HG02970 (cell line): ENCODE measurements around the gene CPA5.
"Not testable (repeated sequence)": the region's sequence is repeated elsewhere in the genome, so short reads cannot be mapped to it uniquely, and the experiment has no call there.

Source experiments
- ATAC-seq: cut with Tn5 transposase; IDR thresholded peaks from one replicate; pipeline ENCODE4 v1.9.1; 2021; ENCODE audit warnings: mild to moderate bottlenecking, moderate library complexity, moderate number of reproducible peaks; ENCODE audit not compliant: unreplicated experiment, low FRiP score

The CPA5 gene, protein sequence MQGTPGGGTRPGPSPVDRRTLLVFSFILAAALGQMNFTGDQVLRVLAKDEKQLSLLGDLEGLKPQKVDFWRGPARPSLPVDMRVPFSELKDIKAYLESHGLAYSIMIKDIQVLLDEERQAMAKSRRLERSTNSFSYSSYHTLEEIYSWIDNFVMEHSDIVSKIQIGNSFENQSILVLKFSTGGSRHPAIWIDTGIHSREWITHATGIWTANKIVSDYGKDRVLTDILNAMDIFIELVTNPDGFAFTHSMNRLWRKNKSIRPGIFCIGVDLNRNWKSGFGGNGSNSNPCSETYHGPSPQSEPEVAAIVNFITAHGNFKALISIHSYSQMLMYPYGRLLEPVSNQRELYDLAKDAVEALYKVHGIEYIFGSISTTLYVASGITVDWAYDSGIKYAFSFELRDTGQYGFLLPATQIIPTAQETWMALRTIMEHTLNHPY

DNA sequence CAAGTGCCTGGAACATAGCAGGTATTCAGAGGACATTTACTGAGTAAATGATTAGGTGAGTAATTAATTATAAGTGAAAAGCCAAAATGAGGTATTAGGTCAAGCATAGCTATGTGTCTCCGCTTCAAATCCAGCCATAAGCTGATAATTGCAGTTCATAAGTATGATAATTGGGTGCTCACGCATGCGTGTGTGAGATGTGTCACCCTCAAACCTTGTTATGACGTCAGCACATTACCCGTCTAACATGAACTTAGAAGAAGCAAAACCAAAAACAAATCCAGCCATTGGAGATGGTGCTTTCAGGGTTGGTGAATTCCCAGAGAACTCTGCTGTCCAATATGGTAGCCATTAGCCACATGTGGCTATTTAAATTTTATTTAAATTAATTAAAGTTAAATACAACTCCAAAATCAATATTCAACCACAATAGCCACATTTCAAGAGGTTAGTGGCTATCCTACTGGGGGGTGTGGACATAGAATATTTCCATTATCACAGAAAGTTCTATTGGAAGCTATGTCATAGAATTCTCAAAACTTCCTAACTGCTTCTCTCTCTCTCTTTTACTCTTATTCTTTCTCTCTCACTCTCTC, at the start of gene CPA5:
CPA5 (plus strand) TSS at position 546 of the 596 bp plus-strand sequence. CDS start 1,670 bp downstream, outside the sequence.
- ATAC-seq: no peak

DNA sequence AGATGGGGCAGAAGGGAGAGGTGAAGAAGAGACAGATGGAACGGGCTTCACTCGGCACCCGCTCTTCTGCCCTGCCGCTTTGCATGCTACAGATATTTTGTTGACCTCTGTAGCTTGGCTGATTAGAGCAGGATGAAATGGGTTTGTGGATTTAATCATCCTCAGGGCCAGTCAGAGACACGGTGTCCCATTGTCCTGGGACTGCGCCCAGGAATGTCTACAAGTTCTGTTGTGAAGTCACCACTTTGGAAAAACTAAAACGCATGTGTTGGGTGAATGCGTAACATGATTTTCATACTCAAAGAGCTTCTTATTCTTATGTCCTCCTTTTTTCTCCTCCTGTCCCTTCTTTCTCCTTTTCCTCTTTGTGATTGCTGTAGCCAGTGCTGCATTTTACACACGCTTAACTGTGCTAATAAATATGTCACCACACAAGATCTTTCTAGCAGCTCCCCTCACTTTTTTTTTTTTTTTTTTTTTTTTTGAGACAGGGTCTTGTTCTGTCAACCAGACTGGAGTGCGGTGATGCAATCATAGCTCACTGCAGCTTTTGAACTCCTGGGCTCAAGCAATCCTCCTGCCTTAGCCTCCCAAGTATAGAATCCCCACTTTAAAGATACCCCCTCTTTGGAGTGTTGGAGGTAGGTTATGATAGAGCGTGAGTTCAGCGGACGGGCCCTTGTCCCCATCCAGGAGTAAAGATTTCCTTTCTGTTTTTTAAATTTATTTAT, 48.2 kb upstream of the CPA5 start:
- ATAC-seq: no peak

DNA sequence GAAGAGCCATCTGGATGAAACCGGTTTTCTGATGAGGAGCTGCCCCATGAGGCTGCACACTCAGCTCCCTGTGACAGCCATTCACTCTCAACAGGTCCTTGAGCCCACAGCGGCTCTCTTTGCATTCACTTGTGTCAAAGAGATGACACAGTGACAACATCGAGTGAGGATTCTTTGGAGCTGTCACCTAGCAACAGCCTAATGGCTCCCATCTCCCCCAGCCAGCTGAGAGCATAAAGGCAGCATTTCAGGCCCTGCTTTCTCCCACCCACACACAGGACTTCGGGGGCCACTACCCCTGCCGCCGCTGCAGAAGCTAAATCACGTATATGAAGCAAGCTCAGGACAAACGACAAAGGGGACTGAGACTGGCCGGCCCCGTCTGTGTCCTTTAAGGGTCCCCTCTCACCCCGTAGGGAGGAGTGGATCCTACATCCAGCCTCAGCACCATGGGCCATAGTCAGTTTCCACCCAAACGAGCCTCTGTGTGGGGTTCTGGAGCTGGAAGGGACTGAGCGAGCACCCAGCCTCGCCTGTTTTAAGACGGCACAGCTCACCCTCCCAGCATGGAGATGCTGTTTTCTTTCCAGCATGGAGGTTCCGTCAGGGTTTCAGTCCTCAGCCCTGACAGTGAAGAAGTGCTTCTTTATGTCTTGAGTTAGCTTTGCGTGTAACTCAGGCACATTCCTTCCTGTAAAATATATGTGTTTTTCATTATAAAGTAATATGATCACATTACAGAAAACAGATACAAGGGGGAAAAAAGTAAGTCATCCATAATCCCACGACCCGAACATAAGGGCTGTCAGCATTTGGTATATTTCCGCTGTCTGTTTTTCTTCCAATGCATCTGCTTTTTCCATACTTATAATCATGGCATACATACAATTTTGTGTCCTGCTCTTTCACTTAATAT, 46.7 kb upstream of the CPA5 start:
- ATAC-seq: no peak

DNA sequence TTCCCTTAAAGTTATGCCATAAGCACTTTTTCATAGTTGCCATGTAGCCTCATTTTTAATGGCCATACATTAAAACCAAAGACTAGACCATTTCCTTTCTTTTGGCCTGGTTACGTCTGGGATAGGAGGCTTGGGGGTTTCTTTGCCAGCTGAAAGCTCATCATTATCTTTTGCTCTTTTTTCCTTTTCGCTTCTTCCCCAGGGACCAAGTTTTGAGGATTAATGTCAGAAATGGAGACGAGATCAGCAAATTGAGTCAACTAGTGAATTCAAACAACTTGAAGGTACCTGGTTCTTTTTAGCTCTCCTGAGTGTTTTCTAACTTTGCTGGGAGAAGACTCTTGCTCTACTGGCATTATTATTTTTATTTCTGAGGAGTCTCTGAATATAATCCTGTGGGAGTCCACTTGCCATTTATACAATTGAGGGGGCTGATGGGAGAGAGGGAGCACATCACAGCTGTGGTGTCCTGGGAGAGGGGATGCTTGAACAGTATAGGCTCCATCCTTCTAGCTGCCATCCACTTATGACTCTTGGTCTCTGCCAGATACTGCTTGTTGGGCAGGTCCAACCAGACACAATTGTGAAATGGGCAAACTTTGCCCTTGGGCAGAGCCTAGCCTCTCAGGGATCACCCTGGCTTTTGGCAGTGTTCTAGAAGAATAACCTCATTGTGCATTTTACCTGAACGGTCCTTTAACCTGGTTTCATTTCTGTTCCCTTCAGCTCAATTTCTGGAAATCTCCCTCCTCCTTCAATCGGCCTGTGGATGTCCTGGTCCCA, 45.9 kb upstream of the CPA5 start:
- ATAC-seq: no peak

DNA sequence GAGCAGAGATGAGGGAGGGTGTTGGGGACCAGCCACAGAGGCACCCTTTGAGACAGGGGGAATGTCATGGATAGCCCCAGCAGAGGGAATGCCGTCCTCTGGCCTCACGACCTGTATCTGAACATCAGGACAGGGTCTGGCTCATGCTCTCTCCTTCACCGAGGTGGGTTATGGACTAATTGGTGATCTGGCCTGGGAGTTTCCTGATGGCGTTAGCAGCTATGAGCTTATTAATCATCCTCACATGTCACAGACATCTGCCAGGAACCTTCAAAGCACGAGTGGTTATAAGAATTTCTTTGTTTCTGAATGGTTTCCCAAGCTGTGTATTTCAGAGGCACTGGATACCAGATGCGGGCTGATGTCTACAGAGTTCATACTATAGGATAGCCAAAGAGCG, 44.8 kb upstream of the CPA5 start:
- ATAC-seq: no peak

DNA sequence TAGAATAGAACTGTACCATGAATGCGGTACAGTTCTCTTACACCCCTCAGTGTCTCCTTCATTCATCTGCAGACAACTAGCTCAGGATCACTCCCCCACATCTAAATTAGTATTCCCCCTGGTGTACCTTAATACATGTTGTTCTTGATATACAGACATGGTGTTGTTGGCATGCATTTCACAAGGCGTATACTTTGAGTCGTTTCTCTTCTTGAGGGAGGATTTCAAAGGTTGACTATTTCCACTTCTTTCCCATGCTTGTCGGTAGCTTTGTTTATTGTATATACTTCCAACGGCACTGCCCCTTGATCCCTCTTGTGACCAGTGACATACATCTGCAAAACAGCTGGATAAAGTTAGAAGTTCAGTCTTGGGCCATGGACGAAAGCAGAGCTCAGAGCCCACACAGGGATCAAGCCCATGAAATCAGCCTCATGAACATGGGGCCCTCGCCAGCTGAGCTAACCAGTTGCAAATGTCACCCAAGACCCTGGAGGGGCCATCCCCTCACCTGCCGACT, 43.1 kb upstream of the CPA5 start:
- no peak for ATAC-seq

DNA sequence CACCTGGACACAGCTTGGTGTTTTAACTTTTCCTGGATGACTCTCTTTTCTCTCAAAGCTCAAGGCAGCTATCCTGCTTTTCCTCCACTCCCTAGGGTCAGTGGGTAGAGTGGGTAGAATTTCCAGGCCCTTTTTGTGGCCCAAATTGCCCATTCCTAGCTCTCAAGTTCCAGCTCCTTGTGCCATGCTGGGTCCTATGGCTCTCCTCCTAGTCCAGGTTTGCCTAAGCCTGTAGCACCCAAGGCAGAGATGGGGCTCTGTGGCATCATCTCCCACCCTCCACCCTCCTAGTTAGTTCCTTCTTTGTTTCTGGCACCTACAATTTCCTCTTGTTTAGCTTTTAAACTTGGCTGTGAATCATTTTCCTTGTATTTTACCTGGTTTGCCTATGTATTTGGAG, 42.0 kb upstream of the CPA5 start:
- ATAC-seq: no peak

DNA sequence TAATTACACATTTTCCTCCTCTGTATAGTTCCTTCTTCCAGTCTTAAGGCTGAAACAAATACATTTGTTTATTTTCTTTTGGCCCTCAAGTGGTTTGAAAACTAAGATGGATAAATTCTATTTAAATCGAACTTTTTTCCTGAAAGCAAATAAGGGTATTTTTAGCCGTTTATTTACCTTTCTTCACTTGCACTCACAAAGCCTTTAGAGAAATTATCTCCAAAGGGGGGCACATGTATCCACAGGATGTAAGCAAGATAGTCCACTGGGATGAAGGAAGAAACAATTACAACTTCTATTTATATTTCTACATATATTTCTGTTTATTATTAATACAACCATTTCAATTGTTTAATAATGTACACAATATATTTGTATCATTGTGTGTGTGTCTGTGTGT, 41.5 kb upstream of the CPA5 start:
- no peak for ATAC-seq

DNA sequence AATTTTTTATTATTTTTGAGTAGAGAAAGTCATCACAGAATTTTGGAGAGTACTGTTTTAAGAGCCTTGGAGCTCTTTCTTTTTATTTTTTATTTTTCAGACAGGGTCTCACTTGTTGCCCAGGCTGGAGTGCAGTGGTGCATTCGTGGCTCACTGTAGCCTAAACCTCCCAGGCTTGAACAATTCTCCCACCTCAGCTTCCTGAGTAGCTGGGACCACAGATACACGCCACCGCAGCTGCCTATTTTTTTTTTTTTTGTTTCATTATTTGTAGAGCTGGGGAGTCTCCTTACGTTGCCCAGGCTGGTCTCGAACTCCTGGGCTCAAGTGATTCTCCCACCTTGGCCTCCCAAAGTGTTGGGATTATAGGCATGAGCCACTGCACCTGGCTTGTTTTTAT, 41.1 kb upstream of the CPA5 start:
- no peak for ATAC-seq

DNA sequence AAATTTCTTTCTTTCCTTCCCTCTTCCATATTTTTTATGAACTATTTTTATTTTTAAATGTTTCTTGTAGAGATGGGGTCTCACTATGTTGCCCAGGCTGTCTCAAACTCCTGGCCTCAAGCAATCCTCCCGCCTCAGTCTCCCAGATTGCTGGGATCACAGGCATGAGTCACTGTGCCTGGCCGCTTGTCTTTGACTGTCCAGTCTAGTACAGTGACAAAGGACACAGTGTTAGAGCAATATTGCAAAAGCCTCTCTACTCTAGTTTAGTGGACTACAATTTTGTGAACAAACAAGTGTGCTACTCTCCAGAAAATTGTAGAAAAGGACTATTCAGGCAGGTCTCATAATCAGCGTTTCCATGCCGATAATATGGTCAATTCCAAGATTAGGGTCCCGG, 40.6 kb upstream of the CPA5 start:
- no peak for ATAC-seq

DNA sequence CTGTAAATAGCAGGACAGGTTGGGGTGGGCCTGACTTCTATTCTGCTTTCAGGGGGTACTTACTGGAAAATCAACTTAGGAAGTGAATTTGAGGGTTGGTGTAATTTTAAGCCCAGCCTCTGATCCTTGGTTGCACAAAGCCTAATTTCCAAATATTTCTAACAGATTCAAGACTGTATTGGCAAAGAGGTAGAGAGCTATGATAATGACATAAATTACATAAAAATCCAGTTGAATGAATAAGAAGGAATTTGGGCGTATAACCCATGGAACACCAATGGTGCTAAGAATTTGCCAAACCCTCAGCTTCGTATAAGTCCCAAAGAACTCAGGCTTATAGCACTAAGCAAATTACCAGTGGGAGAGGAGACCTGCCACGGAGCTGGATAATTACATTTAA, 39.7 kb upstream of the CPA5 start:
- no peak for ATAC-seq

DNA sequence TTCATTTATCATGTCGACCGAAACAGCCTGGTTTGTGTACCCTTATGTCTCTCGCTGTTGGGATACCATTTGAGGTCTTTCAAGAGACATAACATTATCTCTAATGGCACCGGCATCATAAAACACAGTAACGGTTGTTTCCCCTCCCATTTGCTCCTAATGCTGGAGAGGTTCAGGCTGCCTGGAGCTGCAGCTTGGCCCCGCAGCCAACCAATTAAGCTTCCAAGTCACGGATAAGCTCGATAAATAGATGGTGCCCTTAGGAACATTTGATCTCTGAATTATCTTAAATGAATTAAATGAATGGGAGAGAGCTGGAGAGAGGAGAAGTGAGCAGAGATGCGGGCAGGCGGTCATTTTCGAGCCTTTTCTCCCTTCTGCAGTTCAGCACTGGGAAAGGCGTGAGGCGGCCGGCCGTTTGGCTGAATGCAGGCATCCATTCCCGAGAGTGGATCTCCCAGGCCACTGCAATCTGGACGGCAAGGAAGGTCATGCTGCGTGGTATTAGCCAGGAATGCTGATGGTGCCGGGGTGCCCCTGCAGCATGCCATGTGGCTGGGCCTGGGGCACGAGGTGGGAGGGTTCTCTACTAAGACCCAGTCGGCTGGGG, 39.1 kb upstream of the CPA5 start:
- ATAC-seq: no peak

DNA sequence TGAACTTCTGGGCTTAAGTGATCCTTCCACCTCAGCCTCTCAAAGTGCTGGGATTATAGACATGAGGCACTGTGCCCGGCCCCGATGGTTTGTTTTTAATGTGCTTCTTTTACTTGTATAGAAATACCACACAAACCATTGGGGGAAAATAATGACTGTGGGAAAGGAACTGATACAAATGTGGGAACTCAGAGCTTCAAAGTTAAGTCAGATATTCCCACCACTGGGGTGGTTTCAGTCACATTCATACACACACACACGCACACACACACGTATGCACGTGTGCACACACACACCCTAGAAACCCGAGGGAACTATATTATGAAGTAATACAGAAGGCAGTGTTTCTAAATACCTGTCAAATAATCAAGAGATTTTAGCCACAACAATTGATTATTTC, 34.6 kb upstream of the CPA5 start:
- no peak for ATAC-seq

DNA sequence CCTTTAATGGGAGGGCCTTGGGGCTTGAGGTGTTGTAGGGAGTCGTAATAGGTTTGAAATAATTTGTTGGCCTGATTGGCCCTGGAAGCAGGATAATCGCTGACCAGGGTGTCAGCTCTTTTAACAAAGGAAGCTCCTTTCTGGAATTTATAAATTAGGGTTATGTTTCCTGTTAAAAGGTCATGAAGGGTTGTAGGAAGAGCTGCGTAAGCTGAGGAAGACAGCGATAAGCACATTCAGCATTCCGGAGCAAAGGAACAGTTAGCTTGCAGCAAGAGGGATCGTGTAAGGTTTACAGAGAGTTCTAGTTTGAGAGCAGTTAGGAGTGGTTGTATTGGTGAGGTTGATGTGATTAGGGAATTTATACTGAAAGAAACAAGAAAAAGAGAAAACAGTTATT, 30.3 kb upstream of the CPA5 start:
- no peak for ATAC-seq

DNA sequence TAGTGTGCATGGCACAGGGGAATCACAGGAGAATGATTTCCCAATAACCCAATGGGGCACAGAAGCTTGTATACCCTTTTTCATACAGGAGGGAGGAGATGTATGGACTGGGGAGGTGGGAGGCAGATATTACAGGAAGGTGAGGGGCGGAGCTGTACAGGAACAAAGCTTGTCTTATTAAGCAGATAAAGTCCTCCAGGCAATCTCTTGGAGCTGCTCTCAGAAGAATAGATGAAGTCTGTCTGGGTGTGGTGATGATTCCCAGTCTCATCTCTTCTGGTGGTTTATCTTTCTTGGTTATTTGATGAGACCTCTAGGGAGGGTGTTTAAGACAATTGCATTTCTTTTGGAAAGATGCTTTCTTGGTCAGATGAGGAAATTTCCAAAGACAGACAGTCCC, 25.1 kb upstream of the CPA5 start:
- no peak for ATAC-seq

DNA sequence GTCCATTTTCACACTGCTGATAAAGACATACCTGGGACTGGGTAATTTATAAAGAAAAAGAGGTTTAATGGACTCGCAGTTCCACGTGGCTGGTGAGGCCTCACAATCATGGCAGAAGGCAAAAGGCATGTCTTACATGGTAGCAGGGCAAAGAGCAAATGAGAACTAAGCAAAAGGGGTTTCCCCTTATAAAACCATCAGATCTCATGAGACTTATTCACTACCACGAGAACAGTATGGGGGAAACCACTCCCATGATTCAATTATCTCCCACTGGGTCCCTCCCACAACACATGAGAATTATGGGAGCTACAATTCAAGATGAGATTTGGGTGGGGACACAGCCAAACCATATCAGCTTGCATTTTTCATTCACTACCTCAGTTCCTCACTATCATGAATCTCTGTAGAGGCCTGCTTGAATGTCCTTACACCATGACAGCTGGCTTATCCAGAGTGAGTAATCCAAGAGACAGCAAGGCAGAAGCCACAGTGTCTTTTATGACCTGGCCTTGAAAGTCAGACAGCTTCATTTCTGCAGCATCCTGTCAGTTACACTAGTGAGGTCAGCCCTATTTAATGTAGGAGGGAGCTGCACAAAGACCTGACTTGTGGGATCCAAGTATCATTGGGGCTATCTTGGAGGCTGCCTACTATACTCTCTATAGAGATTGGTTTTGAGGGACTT, 22.9 kb upstream of the CPA5 start:
- ATAC-seq: not testable (repeated sequence)

DNA sequence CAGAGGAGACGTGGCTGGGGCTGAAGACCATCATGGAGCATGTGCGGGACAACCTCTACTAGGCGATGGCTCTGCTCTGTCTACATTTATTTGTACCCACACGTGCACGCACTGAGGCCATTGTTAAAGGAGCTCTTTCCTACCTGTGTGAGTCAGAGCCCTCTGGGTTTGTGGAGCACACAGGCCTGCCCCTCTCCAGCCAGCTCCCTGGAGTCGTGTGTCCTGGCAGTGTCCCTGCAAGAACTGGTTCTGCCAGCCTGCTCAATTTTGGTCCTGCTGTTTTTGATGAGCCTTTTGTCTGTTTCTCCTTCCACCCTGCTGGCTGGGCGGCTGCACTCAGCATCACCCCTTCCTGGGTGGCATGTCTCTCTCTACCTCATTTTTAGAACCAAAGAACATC, 22.0 kb upstream of the CPA5 start:
- no peak for ATAC-seq

DNA sequence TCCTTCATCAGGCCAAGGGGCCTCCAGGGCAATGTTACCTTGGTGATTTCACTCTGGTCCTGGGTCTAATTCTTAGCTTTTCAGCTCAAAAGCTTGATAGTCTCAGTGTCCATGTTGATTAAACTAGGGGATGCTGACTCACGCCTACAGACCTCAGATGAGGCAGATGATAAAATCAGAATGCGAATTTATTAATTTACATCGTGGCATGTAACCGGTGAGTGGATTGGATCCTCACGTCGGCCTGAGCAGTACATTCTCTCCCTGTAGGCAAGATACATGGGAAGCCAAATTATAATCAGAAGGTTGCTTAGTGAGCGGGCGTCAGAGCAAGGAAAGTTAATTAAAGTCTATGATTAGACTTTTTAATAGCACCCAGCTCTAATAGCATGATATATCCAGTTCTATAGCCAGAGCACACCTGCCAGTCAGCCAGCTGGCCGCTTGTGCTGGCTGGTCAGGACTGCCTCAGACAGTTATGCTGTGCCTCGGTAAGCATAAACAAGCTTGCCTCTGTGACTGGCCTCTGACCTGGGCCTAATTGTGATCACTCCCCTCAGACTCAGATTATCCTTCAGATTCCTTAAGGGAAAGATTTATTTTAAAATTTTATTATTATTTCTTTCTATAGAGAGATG, 20.2 kb upstream of the CPA5 start:
- no peak for ATAC-seq
